Adrenal gland (tissue), 5 donors: ENCODE results near the gene LAPTM5.

Source experiments
- POLR2A ChIP-seq, 2 donors: fragments of 450-650 bp; IDR thresholded peaks; one replicate each; pipeline ENCODE4 v1.6.1; 2017; ENCODE audit warnings: antibody characterized with exemption in 2 of 2, mild to moderate bottlenecking in 2 of 2, moderate library complexity in 1 of 2
- TF ChIP-seq, protein P1 (sequence below), 6 experiments: fragments of 450-650 bp in 4 of 6; fragments of 200-600 bp in 2 of 6; sonication (generic) in 1 of 6; IDR thresholded peaks; 1 replicate in 5 of 6; 2 replicates in 1 of 6; pipeline versions ENCODE4 v1.5.1 to v1.8.0; 2016 to 2021; ENCODE audit warnings: antibody characterized with exemption in 6 of 6, mild to moderate bottlenecking in 2 of 6, moderate library complexity in 1 of 6
- donor health status: DM: no; HTN: no; CAD: no.

DNA sequence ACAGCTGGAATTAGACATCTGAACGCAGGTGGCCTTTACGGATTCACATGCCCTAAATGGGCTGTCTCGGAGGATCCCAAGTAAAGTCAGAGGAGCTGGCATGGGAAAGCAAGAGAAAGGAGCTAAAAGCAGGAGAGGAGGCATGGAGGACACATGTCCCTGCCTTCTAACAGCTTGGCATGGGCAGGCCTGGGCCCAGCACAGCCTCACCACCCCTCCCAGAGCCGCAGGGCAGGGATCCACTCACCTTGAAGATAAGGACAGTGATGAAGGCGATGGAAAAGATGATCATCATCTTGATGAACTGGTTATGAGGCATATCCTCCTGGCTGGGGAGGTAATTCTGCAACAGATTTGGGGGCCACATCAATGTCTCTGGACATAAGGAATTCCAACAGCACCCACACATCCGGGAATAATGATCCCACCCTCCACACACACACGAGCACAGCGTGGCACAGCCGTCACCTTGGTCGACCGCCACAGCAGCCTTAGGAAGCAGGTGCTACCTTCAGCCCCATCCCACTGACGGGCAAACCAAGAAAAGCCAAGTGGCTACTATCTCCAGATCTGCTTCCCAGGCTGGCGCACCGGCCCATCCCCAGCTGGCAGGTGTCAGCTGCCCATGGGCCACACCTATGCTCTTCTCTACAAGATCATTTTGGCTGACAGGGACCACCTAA, 20.1 kb downstream of the LAPTM5 start:
- TF ChIP-seq, protein P1, sequence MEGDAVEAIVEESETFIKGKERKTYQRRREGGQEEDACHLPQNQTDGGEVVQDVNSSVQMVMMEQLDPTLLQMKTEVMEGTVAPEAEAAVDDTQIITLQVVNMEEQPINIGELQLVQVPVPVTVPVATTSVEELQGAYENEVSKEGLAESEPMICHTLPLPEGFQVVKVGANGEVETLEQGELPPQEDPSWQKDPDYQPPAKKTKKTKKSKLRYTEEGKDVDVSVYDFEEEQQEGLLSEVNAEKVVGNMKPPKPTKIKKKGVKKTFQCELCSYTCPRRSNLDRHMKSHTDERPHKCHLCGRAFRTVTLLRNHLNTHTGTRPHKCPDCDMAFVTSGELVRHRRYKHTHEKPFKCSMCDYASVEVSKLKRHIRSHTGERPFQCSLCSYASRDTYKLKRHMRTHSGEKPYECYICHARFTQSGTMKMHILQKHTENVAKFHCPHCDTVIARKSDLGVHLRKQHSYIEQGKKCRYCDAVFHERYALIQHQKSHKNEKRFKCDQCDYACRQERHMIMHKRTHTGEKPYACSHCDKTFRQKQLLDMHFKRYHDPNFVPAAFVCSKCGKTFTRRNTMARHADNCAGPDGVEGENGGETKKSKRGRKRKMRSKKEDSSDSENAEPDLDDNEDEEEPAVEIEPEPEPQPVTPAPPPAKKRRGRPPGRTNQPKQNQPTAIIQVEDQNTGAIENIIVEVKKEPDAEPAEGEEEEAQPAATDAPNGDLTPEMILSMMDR (IDR thresholded peaks at IDR 0.05): no peak
- TF ChIP-seq POLR2A (IDR thresholded peaks at IDR 0.05): no peak
